Measurements from ENCODE around the gene UGT1A9. TPM values are rescaled to one million over a fixed set of nuclear protein-coding genes. Genes with fewer than 3 reads are reported as not detected.
"Not testable (repeated sequence)": the region's sequence is repeated elsewhere in the genome, so short reads cannot be mapped to it uniquely, and the experiment has no call there.

The UGT1A9 gene
- polyA plus RNA-seq, 1 experiment: not detected

- POLR2A ChIA-PET: no interaction called here
Measured at GRCh38 chr2:233728723-233729301, 57.1 kb downstream of the UGT1A9 start, which contains the start of gene UGT1A3. Gene UGT1A3 (plus strand): TSS chr2:233729042. CDS start chr2:233729127, 85 bp downstream.

GRCh38 chr2:233736868-233737653 is 65.4 kb downstream of the UGT1A9 start:
- H3K4me3 ChIP-seq (ENCODE audit: low read depth, low read length); H3K9me3 ChIP-seq (ENCODE audit: control insufficient read depth, insufficient read depth, low read length); DNase-seq (ENCODE audit: low read depth, low spot score); H3K27ac ChIP-seq (ENCODE audit: low read depth, low read length); POLR2A ChIA-PET: not testable (repeated sequence)
- CTCF ChIA-PET: interaction anchor here (1.2 kb wide), 1 partner anchor 25 kb away, joined by 3 read pairs; the partner anchor contains the start of gene UGT1A5
- H3K27me3 ChIP-seq (ENCODE audit: control insufficient read depth, insufficient read depth, low read length): peaks cover 13% of the 10 kb centered on the region

More at GRCh38 chr2:233728723-233729301, 57.1 kb downstream of the UGT1A9 start, which contains the start of gene UGT1A3:
- no peak for TF ChIP-seq CTCF (IDR thresholded peaks at IDR 0.05; ENCODE audit: low read depth, low read length)
- no peak for DNase-seq (ENCODE audit: low read depth, low spot score)
- Histone ChIP-seq H3K4me3 (ENCODE audit: low read depth, low read length) (no peak within 1 kb of the TSS), H3K27ac (ENCODE audit: low read depth, low read length) (no peak within 1 kb of the TSS), H3K9me3 (ENCODE audit: control insufficient read depth, insufficient read depth, low read length) (no peaks in the 10 kb centered on the region; the same call in 1 of the 2 replicates), H3K27me3 (ENCODE audit: control insufficient read depth, insufficient read depth, low read length) (peaks cover 2% of the 10 kb centered on the region)
- CTCF ChIA-PET: no interaction called here

DNA sequence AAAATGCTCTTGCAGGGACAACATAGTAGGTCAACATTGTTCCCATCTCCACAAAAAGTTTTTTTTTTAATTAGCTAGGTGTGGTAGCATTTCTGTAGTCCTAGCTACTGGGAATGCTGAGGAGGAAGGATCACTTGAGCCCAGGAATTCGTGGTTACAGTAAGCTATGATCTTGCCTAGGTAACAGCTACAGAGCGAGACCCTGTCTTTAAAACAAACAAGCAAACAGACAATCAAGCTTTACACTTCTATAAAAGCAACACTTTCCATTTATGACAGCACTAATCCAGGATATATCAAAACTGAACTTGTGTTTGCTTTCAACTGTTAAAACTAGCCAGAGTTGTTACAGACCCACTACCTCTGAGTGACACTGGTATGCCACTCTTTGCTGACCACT is 69.2 kb downstream of the UGT1A9 start:
- Histone ChIP-seq H3K9me3 (ENCODE audit: control insufficient read depth, insufficient read depth, low read length) (peaks cover 5% of the 10 kb centered on the region; the same call in 1 of the 2 replicates), H3K27ac (ENCODE audit: low read depth, low read length) (no peak overlapping the region), H3K4me3 (ENCODE audit: low read depth, low read length) (no peak overlapping the region), H3K27me3 (ENCODE audit: control insufficient read depth, insufficient read depth, low read length) (peaks cover 15% of the 10 kb centered on the region)
- ChIA-PET POLR2A (no interaction called here), CTCF (no interaction called here)
- DNase-seq (ENCODE audit: low read depth, low spot score): no peak
- no peak for TF ChIP-seq CTCF (IDR thresholded peaks at IDR 0.05; ENCODE audit: low read depth, low read length)

DNA sequence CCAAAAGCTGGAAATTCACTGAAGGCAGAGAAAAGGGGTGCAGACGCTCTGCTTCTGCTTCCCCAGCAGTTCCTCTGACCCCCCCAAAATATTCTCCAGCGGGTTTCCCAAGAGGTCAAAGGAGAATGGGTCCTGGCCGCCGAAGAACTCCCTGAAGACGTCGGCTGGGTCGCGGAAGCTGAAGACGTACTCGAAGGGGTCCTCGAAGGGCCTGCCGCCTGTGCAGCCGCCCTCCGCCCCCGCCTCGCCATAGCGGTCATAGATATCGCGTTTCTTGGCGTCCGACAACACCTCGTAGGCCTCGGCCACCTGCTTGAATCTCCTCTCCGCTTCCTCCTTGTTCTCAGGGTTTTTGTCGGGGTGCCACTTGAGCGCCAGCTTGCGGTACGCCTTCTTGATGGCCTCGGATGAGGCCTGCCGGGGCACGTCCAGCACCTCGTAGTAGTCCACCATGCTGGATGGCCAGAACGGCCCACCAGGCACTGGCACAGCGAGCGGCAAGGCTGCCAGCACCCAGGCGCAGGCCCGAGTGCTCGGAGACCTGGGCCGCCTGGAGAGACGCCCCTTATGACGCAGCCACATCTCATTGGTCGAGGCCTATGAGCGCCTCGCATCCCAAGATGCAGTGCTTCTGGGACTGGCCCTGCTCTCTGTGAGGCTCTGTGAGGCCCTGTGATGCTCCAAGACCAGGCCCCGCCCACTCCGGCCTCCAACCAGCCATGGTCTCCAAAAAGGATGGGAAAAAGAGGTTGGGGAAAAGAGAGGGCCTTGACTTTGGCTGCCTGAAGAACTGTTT is 72.0 kb downstream of the UGT1A9 start:
- Histone ChIP-seq H3K4me3 (ENCODE audit: low read depth, low read length) (no peak overlapping the region), H3K27ac (ENCODE audit: low read depth, low read length) (no peak overlapping the region), H3K9me3 (ENCODE audit: control insufficient read depth, insufficient read depth, low read length) (peaks cover 5% of the 10 kb centered on the region; the same call in 1 of the 2 replicates), H3K27me3 (ENCODE audit: control insufficient read depth, insufficient read depth, low read length) (peaks cover 15% of the 10 kb centered on the region)
- POLR2A ChIA-PET: no interaction called here
- CTCF ChIA-PET: no interaction called here
- DNase-seq (ENCODE audit: low read depth, low spot score): no peak
- TF ChIP-seq CTCF (IDR thresholded peaks at IDR 0.05; ENCODE audit: low read depth, low read length): no peak

GRCh38 chr2:233745073-233745755 is 73.5 kb downstream of the UGT1A9 start:
- peaks cover 15% of the 10 kb centered on the region for H3K27me3 ChIP-seq (ENCODE audit: control insufficient read depth, insufficient read depth, low read length)
- H3K4me3 ChIP-seq (ENCODE audit: low read depth, low read length): no peak overlapping the region
- DNase-seq (ENCODE audit: low read depth, low spot score): no peak
- H3K9me3 ChIP-seq (ENCODE audit: control insufficient read depth, insufficient read depth, low read length): peaks cover 5% of the 10 kb centered on the region; the same call in 1 of the 2 replicates
- no peak overlapping the region for H3K27ac ChIP-seq (ENCODE audit: low read depth, low read length)
- ChIA-PET POLR2A (no interaction called here), CTCF (no interaction called here)
- TF ChIP-seq CTCF (IDR thresholded peaks at IDR 0.05; ENCODE audit: low read depth, low read length): no peak

DNA sequence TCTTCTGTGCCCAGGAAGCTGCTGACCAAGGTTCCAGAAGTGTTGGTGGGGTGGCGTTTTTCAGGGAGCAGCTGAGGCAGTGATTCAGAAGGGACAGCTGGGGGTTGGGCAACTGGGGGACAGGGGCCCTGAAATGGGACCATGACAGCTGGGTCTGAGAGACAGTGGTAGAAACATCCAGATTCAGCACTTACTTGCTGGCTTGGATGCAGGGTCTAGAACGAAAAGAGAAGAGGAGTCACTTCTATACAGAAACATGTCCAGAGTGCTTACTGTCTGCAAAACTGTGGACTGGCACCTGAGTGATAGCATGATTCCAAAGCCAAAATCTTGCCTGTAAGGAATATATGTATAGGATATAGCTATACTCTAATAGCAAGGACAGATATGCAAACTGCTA is 74.1 kb downstream of the UGT1A9 start:
- CTCF ChIA-PET; H3K27ac ChIP-seq (ENCODE audit: low read depth, low read length); POLR2A ChIA-PET; H3K9me3 ChIP-seq (ENCODE audit: control insufficient read depth, insufficient read depth, low read length); DNase-seq (ENCODE audit: low read depth, low spot score); H3K4me3 ChIP-seq (ENCODE audit: low read depth, low read length): not testable (repeated sequence)
- peaks cover 12% of the 10 kb centered on the region for H3K27me3 ChIP-seq (ENCODE audit: control insufficient read depth, insufficient read depth, low read length)

All from AG04450 (cell line).